IMR-90 (cell line): ENCODE measurements around the gene C3orf38. TPM values are rescaled to one million over a fixed set of nuclear protein-coding genes. Genes with fewer than 3 reads are reported as not detected.

Experiments
- ATAC-seq: fragments of 200-7000 bp; cut with Tn5 transposase; 2 replicates; pipeline ENCODE4 v1.9.1; 2020; ENCODE audit warnings: low read depth, mild to moderate bottlenecking, moderate library complexity
- BruUV-seq: library from RNA; stranded (reverse); fragments of 400-500 nt; replicated peaks from 2 replicates; lab custom pipeline; 2021; lab: Mats Ljungman, UMichigan
- CTCF ChIA-PET: fragments of 300-600 bp; formaldehyde crosslinking; extraction: SDS; loops from one replicate; lab custom pipeline; 2021; ENCODE audit warnings: antibody characterized with exemption; lab: Yijun Ruan, JAX
- POLR2A ChIA-PET: fragments of 300-600 bp; sonication (Branson Sonifier 250); formaldehyde crosslinking; loops from one replicate; lab custom pipeline; 2022; ENCODE audit warnings: antibody characterized with exemption; ENCODE audit not compliant: unreplicated experiment; lab: Charles Lee
- DNase-seq: peaks from one replicate; pipeline ENCODE4 v3.0.0; 2013
- H2AFZ ChIP-seq: replicated peaks from 2 replicates; pipeline ENCODE3; 2013; ENCODE audit warnings: low read length, mild to moderate bottlenecking; ENCODE audit not compliant: poor library complexity
- H2AK5ac ChIP-seq: 2 replicates; pipeline ENCODE4 v1.6.1; 2013; ENCODE audit warnings: low read depth, low read length, inconsistent platforms
- H2AK9ac ChIP-seq: replicated peaks from 2 replicates; pipeline ENCODE3; 2013; ENCODE audit warnings: mild to moderate bottlenecking, low read depth, low read length, moderate library complexity; ENCODE audit not compliant: poor library complexity
- H2BK120ac ChIP-seq: 2 replicates; pipeline ENCODE4 v1.6.1; 2013; ENCODE audit warnings: low read depth, low read length, inconsistent platforms
- H2BK15ac ChIP-seq: 3 replicates; pipeline ENCODE4 v1.6.1; 2013; ENCODE audit warnings: low read depth, low read length, inconsistent platforms
- H2BK20ac ChIP-seq: 2 replicates; pipeline ENCODE4 v1.6.1; 2013; ENCODE audit warnings: low read depth, mild to moderate bottlenecking, inconsistent platforms, low read length, moderate library complexity
- H2BK5ac ChIP-seq: 2 replicates; pipeline ENCODE4 v1.6.1; 2013; ENCODE audit warnings: mild to moderate bottlenecking, low read depth, low read length, inconsistent platforms; ENCODE audit not compliant: poor library complexity, severe bottlenecking
- H3K14ac ChIP-seq: replicated peaks from 2 replicates; pipeline ENCODE4 v1.6.1; 2013; ENCODE audit warnings: low read depth, low read length, inconsistent platforms
- H3K18ac ChIP-seq: 2 replicates; pipeline ENCODE4 v1.6.1; 2013; ENCODE audit warnings: low read depth, low read length, control low read depth
- H3K23ac ChIP-seq: 2 replicates; pipeline ENCODE4 v1.6.1; 2013; ENCODE audit warnings: low read depth, low read length, inconsistent platforms
- H3K27ac ChIP-seq: 2 replicates; pipeline ENCODE4 v1.5.1; 2013; ENCODE audit warnings: mild to moderate bottlenecking, control low read depth, low read length; ENCODE audit not compliant: insufficient read depth
- H3K27me3 ChIP-seq: 2 replicates; pipeline ENCODE4 v1.6.1; 2013; ENCODE audit warnings: low read length; ENCODE audit not compliant: control insufficient read depth, insufficient read depth
- H3K36me3 ChIP-seq: 2 replicates; pipeline ENCODE4 v1.6.1; 2013; ENCODE audit warnings: low read length, mixed read lengths; ENCODE audit not compliant: control insufficient read depth, insufficient read depth
- H3K4ac ChIP-seq: 2 replicates; pipeline ENCODE4 v1.6.1; 2013; ENCODE audit warnings: low read depth, low read length, inconsistent platforms
- H3K4me1 ChIP-seq: 2 replicates; pipeline ENCODE4 v1.6.1; 2013; ENCODE audit warnings: low read length, mixed read lengths; ENCODE audit not compliant: control insufficient read depth, insufficient read depth
- H3K4me2 ChIP-seq: 2 replicates; pipeline ENCODE4 v1.6.1; 2013; ENCODE audit warnings: low read depth, mild to moderate bottlenecking, control low read depth, low read length, moderate library complexity
- H3K4me3 ChIP-seq: 2 replicates; pipeline ENCODE4 v1.5.1; 2013; ENCODE audit warnings: low read depth, mild to moderate bottlenecking, control low read depth, low read length, moderate library complexity; ENCODE audit not compliant: insufficient read depth
- H3K56ac ChIP-seq: 2 replicates; pipeline ENCODE4 v1.6.1; 2013; ENCODE audit warnings: low read length, inconsistent platforms; ENCODE audit not compliant: insufficient read depth; ENCODE audit errors: extremely low read depth
- H3K79me1 ChIP-seq, 2 experiments: 2 replicates each; pipeline ENCODE4 v1.6.1; 2013; ENCODE audit warnings: low read length in 2 of 2, inconsistent platforms in 1 of 2, low read depth in 1 of 2
- H3K9ac ChIP-seq: 2 replicates; pipeline ENCODE4 v1.6.1; 2013; ENCODE audit warnings: low read depth, low read length, control low read depth
- H3K9me1 ChIP-seq: 2 replicates; pipeline ENCODE4 v1.6.1; 2013; ENCODE audit warnings: low read length, inconsistent platforms; ENCODE audit not compliant: insufficient read depth
- H3K9me3 ChIP-seq: 2 replicates; pipeline ENCODE4 v1.6.1; 2013; ENCODE audit warnings: low read length; ENCODE audit not compliant: control insufficient read depth, insufficient read depth
- H4K20me1 ChIP-seq: 2 replicates; pipeline ENCODE4 v1.6.1; 2013; ENCODE audit warnings: low read length, inconsistent platforms; ENCODE audit not compliant: insufficient read depth
- H4K5ac ChIP-seq: 2 replicates; pipeline ENCODE4 v1.6.1; 2013; ENCODE audit warnings: mild to moderate bottlenecking, low read depth, low read length, control low read depth
- H4K8ac ChIP-seq, 2 experiments: 2 replicates each; pipeline ENCODE4 v1.6.1; 2013; ENCODE audit warnings: low read depth in 2 of 2, low read length in 2 of 2, control low read depth in 1 of 2, inconsistent platforms in 1 of 2
- H4K91ac ChIP-seq: 2 replicates; pipeline ENCODE4 v1.6.1; 2013; ENCODE audit warnings: low read depth, low read length, inconsistent platforms; ENCODE audit not compliant: insufficient read depth
- CEBPB ChIP-seq: IDR thresholded peaks from 2 replicates; pipeline ENCODE4 v1.6.1; 2012; ENCODE audit warnings: low read depth, low read length, improper control_type of control experiment
- MAZ ChIP-seq: IDR thresholded peaks from 2 replicates; pipeline ENCODE4 v1.6.1; 2012; ENCODE audit warnings: low read depth, mild to moderate bottlenecking, low read length, improper control_type of control experiment, moderate library complexity, borderline replicate concordance
- NFE2L2 ChIP-seq: fragments of 150-350 bp; IDR thresholded peaks from 2 replicates; pipeline ENCODE4 v1.6.1; 2016; ENCODE audit warnings: low read depth, mild to moderate bottlenecking, low read length
- POLR2A ChIP-seq: IDR thresholded peaks from 2 replicates; pipeline ENCODE4 v1.6.1; 2012; ENCODE audit warnings: mild to moderate bottlenecking, low read depth, low read length
- RAD21 ChIP-seq: IDR thresholded peaks from 2 replicates; pipeline ENCODE4 v1.6.1; 2012; ENCODE audit warnings: low read length, improper control_type of control experiment
- WGBS, 2 experiments: methylation state at CpG; one replicate each; pipeline versions ENCODE4 v1.1.5 to v1.1.7; 2013; ENCODE audit warnings: missing lambda C conversion rate in 2 of 2; ENCODE audit not compliant: insufficient read length in 1 of 2; ENCODE audit errors: extremely low coverage in 2 of 2; 5-methylcytosine and 5-hydroxymethylcytosine counted together
- dilution Hi-C: fragments of 300-500 bp; cut with HindIII; formaldehyde crosslinking; loops from one replicate; pipeline ENCODE4 v1.14.3; 2018; ENCODE audit warnings: low sequenced_read_pairs; ENCODE audit not compliant: unreplicated experiment
- in situ Hi-C: fragments of 300-500 bp; cut with MboI; formaldehyde crosslinking; loops from 3 replicates; pipeline ENCODE4 v1.14.3; 2019; ENCODE audit warnings: low sequenced_read_pairs, inconsistent platforms, mixed read lengths
- intact Hi-C: fragments of 100-400 bp; cut with micrococcal nuclease; formaldehyde crosslinking; loops from 2 replicates; pipeline ENCODE4 v1.10.0; 2022
- polyA plus RNA-seq, 3 experiments: library from polyadenylated mRNA; depleted of rRNA; stranded (reverse); fragments of >200 nt; gene quantifications; 2 replicates each; pipeline ENCODE4 v1.2.3, GENCODE V29; 2012; ENCODE audit warnings: low replicate concordance in 1 of 3
- total RNA-seq: library from RNA; depleted of rRNA; stranded (reverse); fragments of >200 nt; gene quantifications from 2 replicates; pipeline ENCODE4 v1.2.3, GENCODE V29; 2012
- TF ChIP-seq, protein P1 (sequence below): fragments of 150-350 bp; IDR thresholded peaks from 2 replicates; pipeline ENCODE4 v1.6.1; 2016; ENCODE audit warnings: low read depth, mild to moderate bottlenecking, low read length, moderate library complexity, borderline replicate concordance
- TF ChIP-seq, protein P2 (sequence below): conservative IDR thresholded peaks from 2 replicates; pipeline ENCODE4 v1.5.1; 2012; ENCODE audit warnings: mild to moderate bottlenecking, low read depth, low read length, improper control_type of control experiment
- TF ChIP-seq, protein P3 (sequence below): fragments of 150-350 bp; IDR thresholded peaks from 2 replicates; pipeline ENCODE4 v1.6.1; 2017; ENCODE audit warnings: mild to moderate bottlenecking, antibody characterized with exemption, low read length, low read depth

C3orf38 gene
- total and polyA plus RNA-seq, 2 of the 4 experiments (the other 2 are of a cell fraction), result 11.1 to 16.7 TPM

DNA sequence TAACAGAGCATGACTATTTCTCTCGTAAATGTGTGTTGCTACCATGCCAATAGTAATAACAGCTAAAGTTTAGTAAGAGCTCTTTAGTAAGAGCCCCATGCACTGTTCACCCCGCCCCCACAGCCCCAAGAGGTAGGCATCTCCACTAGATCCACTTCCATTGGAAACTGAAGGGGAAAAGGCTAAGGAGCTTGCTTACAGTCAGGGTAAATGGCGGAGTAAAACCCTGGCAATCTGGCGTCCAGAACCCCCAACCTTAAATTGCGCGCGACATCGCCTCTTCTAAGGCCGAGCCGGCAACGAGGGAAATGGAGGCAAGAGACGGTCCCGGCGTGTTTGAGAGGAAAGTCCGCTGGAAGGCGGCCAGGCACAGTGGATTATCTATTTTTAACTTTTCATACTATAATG is 654 bp upstream of the C3orf38 start:
- DNase-seq (peak; percentile 16), ATAC-seq (peak; percentile 19)
- no peaks in the 10 kb centered on the region for H3K4me1 ChIP-seq
- H2AFZ ChIP-seq, result peak overlapping the region; percentile 93
- peak overlapping the region; percentile 33 for H2AK9ac ChIP-seq
- peak overlapping the region; percentile 80 for H3K56ac ChIP-seq
- peak overlapping the region; percentile 70 for H3K9ac ChIP-seq
- H2BK20ac ChIP-seq, result no peak overlapping the region; the same call in 1 of the 2 replicates
- 0% methylated on average over 6 of the region's 16 CpGs; no CpG with 5 or more reads in 1 of the 2 experiments for WGBS, 2 experiments
- peak overlapping the region; percentile 28; the same call in 1 of the 2 replicates for H2BK120ac ChIP-seq
- peak overlapping the region; percentile 73; the same call in 1 of the 2 replicates for H3K23ac ChIP-seq
- TF ChIP-seq MAZ, result no peak
- no peak for TF ChIP-seq POLR2A
- TF ChIP-seq CEBPB, result no peak
- TF ChIP-seq NFE2L2, result no peak
- TF ChIP-seq, protein P1, sequence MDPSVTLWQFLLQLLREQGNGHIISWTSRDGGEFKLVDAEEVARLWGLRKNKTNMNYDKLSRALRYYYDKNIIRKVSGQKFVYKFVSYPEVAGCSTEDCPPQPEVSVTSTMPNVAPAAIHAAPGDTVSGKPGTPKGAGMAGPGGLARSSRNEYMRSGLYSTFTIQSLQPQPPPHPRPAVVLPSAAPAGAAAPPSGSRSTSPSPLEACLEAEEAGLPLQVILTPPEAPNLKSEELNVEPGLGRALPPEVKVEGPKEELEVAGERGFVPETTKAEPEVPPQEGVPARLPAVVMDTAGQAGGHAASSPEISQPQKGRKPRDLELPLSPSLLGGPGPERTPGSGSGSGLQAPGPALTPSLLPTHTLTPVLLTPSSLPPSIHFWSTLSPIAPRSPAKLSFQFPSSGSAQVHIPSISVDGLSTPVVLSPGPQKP, result no peak
- TF ChIP-seq, protein P2, sequence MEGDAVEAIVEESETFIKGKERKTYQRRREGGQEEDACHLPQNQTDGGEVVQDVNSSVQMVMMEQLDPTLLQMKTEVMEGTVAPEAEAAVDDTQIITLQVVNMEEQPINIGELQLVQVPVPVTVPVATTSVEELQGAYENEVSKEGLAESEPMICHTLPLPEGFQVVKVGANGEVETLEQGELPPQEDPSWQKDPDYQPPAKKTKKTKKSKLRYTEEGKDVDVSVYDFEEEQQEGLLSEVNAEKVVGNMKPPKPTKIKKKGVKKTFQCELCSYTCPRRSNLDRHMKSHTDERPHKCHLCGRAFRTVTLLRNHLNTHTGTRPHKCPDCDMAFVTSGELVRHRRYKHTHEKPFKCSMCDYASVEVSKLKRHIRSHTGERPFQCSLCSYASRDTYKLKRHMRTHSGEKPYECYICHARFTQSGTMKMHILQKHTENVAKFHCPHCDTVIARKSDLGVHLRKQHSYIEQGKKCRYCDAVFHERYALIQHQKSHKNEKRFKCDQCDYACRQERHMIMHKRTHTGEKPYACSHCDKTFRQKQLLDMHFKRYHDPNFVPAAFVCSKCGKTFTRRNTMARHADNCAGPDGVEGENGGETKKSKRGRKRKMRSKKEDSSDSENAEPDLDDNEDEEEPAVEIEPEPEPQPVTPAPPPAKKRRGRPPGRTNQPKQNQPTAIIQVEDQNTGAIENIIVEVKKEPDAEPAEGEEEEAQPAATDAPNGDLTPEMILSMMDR, result no peak
- TF ChIP-seq, protein P3, sequence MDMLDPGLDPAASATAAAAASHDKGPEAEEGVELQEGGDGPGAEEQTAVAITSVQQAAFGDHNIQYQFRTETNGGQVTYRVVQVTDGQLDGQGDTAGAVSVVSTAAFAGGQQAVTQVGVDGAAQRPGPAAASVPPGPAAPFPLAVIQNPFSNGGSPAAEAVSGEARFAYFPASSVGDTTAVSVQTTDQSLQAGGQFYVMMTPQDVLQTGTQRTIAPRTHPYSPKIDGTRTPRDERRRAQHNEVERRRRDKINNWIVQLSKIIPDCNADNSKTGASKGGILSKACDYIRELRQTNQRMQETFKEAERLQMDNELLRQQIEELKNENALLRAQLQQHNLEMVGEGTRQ, result no peak
- TF ChIP-seq RAD21, result no peak
- no peaks in the 10 kb centered on the region for H3K27me3 ChIP-seq
- in situ Hi-C loops, result loop anchor here (25.0 kb wide), 1 partner anchor 1162 kb away; the partner anchor contains the start of gene VGLL3
- H4K20me1 ChIP-seq, result no peaks in the 10 kb centered on the region
- H3K4me2 ChIP-seq, result peak overlapping the region; percentile 96
- intact Hi-C loops, result no loop called here
- peak overlapping the region; percentile 74 for H3K27ac ChIP-seq
- peak overlapping the region; percentile 32 for H2BK5ac ChIP-seq
- CTCF ChIA-PET, result no interaction called here
- H4K91ac ChIP-seq, result no peak overlapping the region
- H3K14ac ChIP-seq, result peak overlapping the region; percentile 69; the same call in 1 of the 2 replicates
- H2AK5ac ChIP-seq, result no peak overlapping the region
- peak overlapping the region; percentile 68 for H3K4ac ChIP-seq
- peaks cover 8 to 28% of the 10 kb centered on the region in 2 experiments; a peak in 3 of 4 replicates for H3K79me1 ChIP-seq
- H3K9me1 ChIP-seq, result no peaks in the 10 kb centered on the region
- POLR2A ChIA-PET, result no interaction called here
- H4K5ac ChIP-seq, result no peak overlapping the region
- no peak overlapping the region for H3K18ac ChIP-seq
- H3K9me3 ChIP-seq, result no peaks in the 10 kb centered on the region
- H4K8ac ChIP-seq, result peak overlapping the region; percentile 82 to 92
- no TSS peak for BruUV-seq
- peak overlapping the region; percentile 99 for H3K4me3 ChIP-seq
- peaks cover 3% of the 10 kb centered on the region; the same call in 1 of the 2 replicates for H3K36me3 ChIP-seq
- H2BK15ac ChIP-seq, result no peak overlapping the region; the same call in 2 of the 3 replicates
- dilution Hi-C loops, result no loop called here
